ENCODE results near the gene ATG7.

GRCh38 chr3:11554666-11555065 lies 282.5 kb downstream of the ATG7 start:
- TF ChIP-seq POLR2A (IDR thresholded peaks at IDR 0.05; ENCODE audit: low read depth, low read length) (no peak), POLR2AphosphoS5 (IDR thresholded peaks at IDR 0.05; ENCODE audit: low read depth, low read length) (no peak)

All from GM12892 (cell line).